HepG2 (cell line): ENCODE measurements around the gene VRK1.

Experiments
- CTCF ChIP-seq: sonication (generic); formaldehyde crosslinking; IDR thresholded peaks from 2 replicates; pipeline ENCODE4 v1.5.0; 2020; ENCODE audit warnings: mild to moderate bottlenecking, missing genetic modification reagents, moderate library complexity
- DZIP1 ChIP-seq: sonication (generic); formaldehyde crosslinking; IDR thresholded peaks from 2 replicates; pipeline ENCODE4 v1.5.0; 2020; ENCODE audit warnings: mild to moderate bottlenecking, missing genetic modification reagents
- RAD51 ChIP-seq: fragments of 450-650 bp; IDR thresholded peaks from 2 replicates; pipeline ENCODE4 v1.6.1; 2016; ENCODE audit warnings: borderline replicate concordance
- ZNF207 ChIP-seq: fragments of 450-650 bp; IDR thresholded peaks from 2 replicates; pipeline ENCODE4 v1.6.1; 2016; ENCODE audit warnings: antibody characterized with exemption, borderline replicate concordance
- ZNF232 ChIP-seq: sonication (generic); formaldehyde crosslinking; IDR thresholded peaks from 2 replicates; pipeline ENCODE4 v1.4.0; 2020; ENCODE audit warnings: missing genetic modification reagents, borderline replicate concordance
- ZNF235 ChIP-seq: sonication (generic); formaldehyde crosslinking; IDR thresholded peaks from 2 replicates; pipeline ENCODE4 v1.8.1; 2023; ENCODE audit warnings: mild to moderate bottlenecking, missing genetic modification reagents, borderline replicate concordance
- ZNF44 ChIP-seq: sonication (generic); formaldehyde crosslinking; IDR thresholded peaks from 2 replicates; pipeline ENCODE4 v1.5.1; 2020; ENCODE audit warnings: mild to moderate bottlenecking, missing genetic modification reagents
- ZNF564 ChIP-seq: sonication (generic); formaldehyde crosslinking; IDR thresholded peaks from 2 replicates; pipeline ENCODE4 v1.8.1; 2023; ENCODE audit warnings: mild to moderate bottlenecking, missing genetic modification reagents

GRCh38 chr14:96761066-96761465 is 36.1 kb upstream of the VRK1 start:
- TF ChIP-seq ZNF232 (CRISPR knock-in tag) (no peak), CTCF (no peak), ZNF44 (no peak), RAD51 (no peak), ZNF235 (no peak), ZNF564 (CRISPR knock-in tag) (no peak), ZNF207 (no peak), DZIP1 (CRISPR knock-in tag) (no peak)
